LNCaP clone FGC (cell line): ENCODE data around the gene CAMKK1.

Experiments
- DNase-seq: peaks from one replicate; pipeline ENCODE4 v3.0.0-alpha.2; 2011; ENCODE audit warnings: low read depth
- H3K4me3 ChIP-seq: 2 replicates; pipeline ENCODE4 v1.5.1; 2011; ENCODE audit warnings: mild to moderate bottlenecking, low read depth, low read length, control low read depth
- CTCF ChIP-seq: IDR thresholded peaks from 2 replicates; pipeline ENCODE4 v1.5.1; 2012; ENCODE audit warnings: mild to moderate bottlenecking; ENCODE audit not compliant: control insufficient read depth, insufficient read depth; ENCODE audit errors: extremely low read depth

Gene CAMKK1

GRCh38 chr17:3879591-3880417 lies 13.0 kb downstream of the CAMKK1 start:
- H3K4me3 ChIP-seq, result no peak overlapping the region
- no peak for TF ChIP-seq CTCF
- no peak for DNase-seq

GRCh38 chr17:3879186-3879585 lies 13.7 kb downstream of the CAMKK1 start:
- no peak overlapping the region for H3K4me3 ChIP-seq
- DNase-seq, result no peak
- no peak for TF ChIP-seq CTCF

- no peak for DNase-seq
Observed at GRCh38 chr17:3877220-3877619, 15.6 kb downstream of the CAMKK1 start.

GRCh38 chr17:3875317-3875716 lies 17.5 kb downstream of the CAMKK1 start:
- no peak for TF ChIP-seq CTCF
- DNase-seq, result no peak
- no peak overlapping the region for H3K4me3 ChIP-seq

More at GRCh38 chr17:3877220-3877619, 15.6 kb downstream of the CAMKK1 start:
- TF ChIP-seq CTCF, result no peak
- no peak overlapping the region for H3K4me3 ChIP-seq

GRCh38 chr17:3873862-3874261 lies 19.0 kb downstream of the CAMKK1 start:
- H3K4me3 ChIP-seq, result no peak overlapping the region
- TF ChIP-seq CTCF, result no peak
- DNase-seq, result no peak

- H3K4me3 ChIP-seq, result no peak overlapping the region
- no peak for DNase-seq
- no peak for TF ChIP-seq CTCF
Observed at GRCh38 chr17:3870871-3871306, 22.0 kb downstream of the CAMKK1 start.

- TF ChIP-seq CTCF, result no peak
Observed at GRCh38 chr17:3867606-3868005, 25.2 kb downstream of the CAMKK1 start.

More at GRCh38 chr17:3867606-3868005, 25.2 kb downstream of the CAMKK1 start:
- DNase-seq, result no peak
- H3K4me3 ChIP-seq, result no peak overlapping the region
